RWPE2 (cell line): ENCODE data around the gene ARHGAP31.

Experiments
- ATAC-seq: fragments of 200-7000 bp; cut with Tn5 transposase; 3 replicates; pipeline ENCODE4 v1.9.1; 2021; ENCODE audit warnings: low read depth
- DNase-seq: peaks from one replicate; pipeline ENCODE4 v3.0.0-alpha.2; 2020; ENCODE audit warnings: low spot score
- H3K27ac ChIP-seq: fragments of 450-650 bp; 2 replicates; pipeline ENCODE4 v1.5.1; 2017; ENCODE audit warnings: mild to moderate bottlenecking; ENCODE audit not compliant: poor library complexity, severe bottlenecking
- H3K27me3 ChIP-seq: fragments of 250-450 bp; sonication (Bioruptor Pico); 2 replicates; pipeline ENCODE4 v1.5.1; 2021; ENCODE audit warnings: mild to moderate bottlenecking, moderate library complexity; ENCODE audit not compliant: insufficient read depth, poor library complexity, severe bottlenecking
- H3K36me3 ChIP-seq: fragments of 250-450 bp; sonication (Bioruptor Pico); 2 replicates; pipeline ENCODE4 v1.5.1; 2020; ENCODE audit warnings: low read depth, mild to moderate bottlenecking, moderate library complexity
- H3K4me1 ChIP-seq: fragments of 250-450 bp; sonication (Bioruptor Pico); 2 replicates; pipeline ENCODE4 v1.5.1; 2021; ENCODE audit warnings: mild to moderate bottlenecking, moderate library complexity; ENCODE audit not compliant: insufficient read depth, poor library complexity, severe bottlenecking
- H3K4me3 ChIP-seq: fragments of 250-450 bp; sonication (Bioruptor Pico); 2 replicates; pipeline ENCODE4 v1.5.1; 2021; ENCODE audit warnings: mild to moderate bottlenecking, moderate library complexity; ENCODE audit not compliant: severe bottlenecking
- H3K9me3 ChIP-seq: fragments of 250-450 bp; sonication (Bioruptor Pico); 2 replicates; pipeline ENCODE4 v1.5.1; 2021; ENCODE audit warnings: mild to moderate bottlenecking, moderate library complexity; ENCODE audit not compliant: severe bottlenecking
- CTCF ChIP-seq: fragments of 450-650 bp; IDR thresholded peaks from one replicate; pipeline ENCODE4 v1.5.1; 2017; ENCODE audit warnings: mild to moderate bottlenecking, moderate library complexity; ENCODE audit not compliant: poor library complexity, severe bottlenecking

ARHGAP31 gene

GRCh38 chr3:119375106-119375505 is 80.9 kb downstream of the ARHGAP31 start:
- H3K27me3 ChIP-seq = peaks cover 5% of the 10 kb centered on the region
- no peak for ATAC-seq
- no peak overlapping the region for H3K4me3 ChIP-seq
- H3K36me3 ChIP-seq = no peaks in the 10 kb centered on the region
- no peak overlapping the region for H3K27ac ChIP-seq
- TF ChIP-seq CTCF = no peak
- no peaks in the 10 kb centered on the region for H3K4me1 ChIP-seq
- no peak for DNase-seq
- no peaks in the 10 kb centered on the region for H3K9me3 ChIP-seq

- Histone ChIP-seq H3K4me3 (no peak overlapping the region), H3K27me3 (peaks cover 4% of the 10 kb centered on the region), H3K36me3 (no peaks in the 10 kb centered on the region), H3K4me1 (no peaks in the 10 kb centered on the region), H3K27ac (no peak overlapping the region), H3K9me3 (no peaks in the 10 kb centered on the region)
- no peak for TF ChIP-seq CTCF
- no peak for ATAC-seq
- DNase-seq = no peak
Observed at GRCh38 chr3:119375510-119375909, 81.3 kb downstream of the ARHGAP31 start.

- no peak for DNase-seq
- no peaks in the 10 kb centered on the region for H3K36me3 ChIP-seq
- ATAC-seq = no peak
- H3K27me3 ChIP-seq = no peaks in the 10 kb centered on the region
- H3K9me3 ChIP-seq = no peaks in the 10 kb centered on the region
- H3K27ac ChIP-seq = no peak overlapping the region
- no peaks in the 10 kb centered on the region for H3K4me1 ChIP-seq
- H3K4me3 ChIP-seq = no peak overlapping the region
- no peak for TF ChIP-seq CTCF
Observed at GRCh38 chr3:119376758-119377157, 82.6 kb downstream of the ARHGAP31 start.

- no peaks in the 10 kb centered on the region for H3K9me3 ChIP-seq
- TF ChIP-seq CTCF = no peak
- H3K36me3 ChIP-seq = no peaks in the 10 kb centered on the region
- H3K4me1 ChIP-seq = no peaks in the 10 kb centered on the region
- ATAC-seq (no peak), DNase-seq (no peak)
- H3K4me3 ChIP-seq = no peak overlapping the region
- H3K27ac ChIP-seq = no peak overlapping the region
- no peaks in the 10 kb centered on the region for H3K27me3 ChIP-seq
Observed at GRCh38 chr3:119378259-119378803, 84.1 kb downstream of the ARHGAP31 start.

GRCh38 chr3:119380697-119381096 is 86.5 kb downstream of the ARHGAP31 start:
- Histone ChIP-seq H3K27me3 (no peaks in the 10 kb centered on the region), H3K9me3 (no peaks in the 10 kb centered on the region), H3K4me1 (no peaks in the 10 kb centered on the region), H3K27ac (no peak overlapping the region), H3K36me3 (no peaks in the 10 kb centered on the region), H3K4me3 (no peak overlapping the region)
- DNase-seq (no peak), ATAC-seq (no peak)
- no peak for TF ChIP-seq CTCF
